Left ventricle myocardium superior (tissue), 1 donor: ENCODE measurements around the gene BOK. TPM values are rescaled to one million over a fixed set of nuclear protein-coding genes. Genes with fewer than 3 reads are reported as not detected.

ENCODE experiments used
- ATAC-seq: fragments of 200-7000 bp; cut with Tn5 transposase; one replicate; pipeline ENCODE4 v1.9.1; 2020; ENCODE audit warnings: mild to moderate bottlenecking, moderate library complexity
- DNase-seq: peaks from one replicate; pipeline ENCODE4 v3.0.0-alpha.2; 2020
- intact Hi-C: fragments of 100-400 bp; cut with micrococcal nuclease; formaldehyde crosslinking; loops from one replicate; pipeline ENCODE4 v1.11.0; 2022
- total RNA-seq: library from RNA; stranded (reverse); fragmentation: NEBNext Ultra II Directional; extraction: Animal tissue kit (Norgen Biotek cat#: 25700); gene quantifications from one replicate; pipeline ENCODE4 v1.2.1, GENCODE V29; 2021
- donor health status: DM: no; HTN: yes; CAD: no; lungs with severe emphysema.

The BOK gene
- total RNA-seq, 1 donor from 2014 or later = 3.6 TPM

- DNase-seq (no peak), ATAC-seq (no peak)
- intact Hi-C loops = no loop called here
Observed at GRCh38 chr2:241535871-241536655, 22.5 kb upstream of the BOK start.

GRCh38 chr2:241538838-241539615, 19.5 kb upstream of the BOK start:
- intact Hi-C loops = no loop called here
- DNase-seq = no peak
- no peak for ATAC-seq

GRCh38 chr2:241539616-241540374, 18.8 kb upstream of the BOK start:
- DNase-seq (no peak), ATAC-seq (no peak)
- intact Hi-C loops = no loop called here

GRCh38 chr2:241540401-241540770, 18.2 kb upstream of the BOK start:
- peak; percentile 8 for ATAC-seq
- intact Hi-C loops = no loop called here
- no peak for DNase-seq

GRCh38 chr2:241540771-241541561, 17.6 kb upstream of the BOK start:
- DNase-seq (peak; percentile 65), ATAC-seq (peak; percentile 70)
- intact Hi-C loops = no loop called here

GRCh38 chr2:241541564-241542277, 16.8 kb upstream of the BOK start:
- DNase-seq (peak; percentile 28), ATAC-seq (peak; percentile 21)
- intact Hi-C loops = no loop called here

GRCh38 chr2:241542278-241542605, 16.3 kb upstream of the BOK start:
- peak; percentile 58 for ATAC-seq
- intact Hi-C loops = no loop called here
- DNase-seq = peak; percentile 53

- ATAC-seq (no peak), DNase-seq (peak; percentile 10)
- intact Hi-C loops = no loop called here
Observed at GRCh38 chr2:241545106-241545505, 13.4 kb upstream of the BOK start.

GRCh38 chr2:241545523-241546473, 12.7 kb upstream of the BOK start:
- intact Hi-C loops = no loop called here
- ATAC-seq = no peak
- DNase-seq = peak; percentile 10

- intact Hi-C loops = no loop called here
- no peak for ATAC-seq
- DNase-seq = peak; percentile 23
Observed at GRCh38 chr2:241546771-241547498, 11.6 kb upstream of the BOK start.

GRCh38 chr2:241547781-241548450, 10.6 kb upstream of the BOK start:
- ATAC-seq = no peak
- intact Hi-C loops = no loop called here

GRCh38 chr2:241548451-241548835, 10.1 kb upstream of the BOK start:
- ATAC-seq (no peak), DNase-seq (no peak)
- intact Hi-C loops = no loop called here

More at GRCh38 chr2:241547781-241548450, 10.6 kb upstream of the BOK start:
- no peak for DNase-seq

- intact Hi-C loops = no loop called here
- DNase-seq = no peak
Observed at GRCh38 chr2:241550616-241551580, 7.6 kb upstream of the BOK start.

GRCh38 chr2:241551599-241551997, 6.9 kb upstream of the BOK start:
- DNase-seq = no peak
- intact Hi-C loops = no loop called here
- no peak for ATAC-seq

More at GRCh38 chr2:241550616-241551580, 7.6 kb upstream of the BOK start:
- no peak for ATAC-seq
